HG03442 (cell line): Measurements from ENCODE around the gene KCNQ2.

Experiments
- ATAC-seq: cut with Tn5 transposase; IDR thresholded peaks from one replicate; pipeline ENCODE4 v1.9.1; 2021; ENCODE audit warnings: mild to moderate bottlenecking, moderate library complexity; ENCODE audit not compliant: unreplicated experiment

KCNQ2 gene

GRCh38 chr20:63361519-63362435 is 110.7 kb downstream of the KCNQ2 start:
- ATAC-seq = no peak

DNA sequence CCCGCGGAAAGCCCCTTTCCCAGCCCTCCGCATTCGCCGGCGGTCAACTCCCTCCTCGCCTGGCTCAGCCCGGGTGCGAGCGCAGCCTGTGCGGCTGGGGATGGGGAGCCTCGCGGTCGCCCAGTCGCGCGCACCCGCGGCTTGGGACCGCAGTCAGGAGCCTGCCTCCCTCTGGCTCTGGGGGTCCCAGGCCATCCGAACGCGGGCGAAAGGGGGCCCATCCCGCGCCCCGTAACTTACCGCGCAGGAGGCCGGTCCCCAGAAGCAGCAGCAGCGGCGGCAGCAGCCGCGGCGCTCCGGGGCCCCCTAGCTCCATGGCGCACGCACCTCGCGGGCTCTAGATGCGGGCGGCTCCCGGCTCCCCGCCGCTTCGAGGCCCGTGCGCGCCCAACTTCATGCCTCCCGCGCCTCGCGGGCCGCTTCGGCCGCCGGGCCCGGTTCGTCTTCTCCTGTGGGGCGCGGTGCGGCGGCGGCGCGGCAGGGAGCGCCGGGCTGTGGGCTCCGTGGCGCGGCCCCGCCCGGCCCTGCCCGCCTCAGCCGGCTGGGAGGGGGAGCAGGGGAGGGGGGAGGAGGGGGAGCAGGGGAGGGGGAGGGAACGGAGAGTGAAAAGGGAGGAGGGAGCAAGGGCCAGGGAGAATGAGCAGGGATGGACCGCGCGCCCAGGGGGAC is 111.5 kb downstream of the KCNQ2 start, which contains the start of gene CHRNA4:
Gene CHRNA4 (minus strand): TSS at position 500 of the 669 bp plus-strand sequence. CDS start 184 bp downstream, at position 316.
- ATAC-seq = no peak

GRCh38 chr20:63359937-63360849 is 112.3 kb downstream of the KCNQ2 start:
- no peak for ATAC-seq

DNA sequence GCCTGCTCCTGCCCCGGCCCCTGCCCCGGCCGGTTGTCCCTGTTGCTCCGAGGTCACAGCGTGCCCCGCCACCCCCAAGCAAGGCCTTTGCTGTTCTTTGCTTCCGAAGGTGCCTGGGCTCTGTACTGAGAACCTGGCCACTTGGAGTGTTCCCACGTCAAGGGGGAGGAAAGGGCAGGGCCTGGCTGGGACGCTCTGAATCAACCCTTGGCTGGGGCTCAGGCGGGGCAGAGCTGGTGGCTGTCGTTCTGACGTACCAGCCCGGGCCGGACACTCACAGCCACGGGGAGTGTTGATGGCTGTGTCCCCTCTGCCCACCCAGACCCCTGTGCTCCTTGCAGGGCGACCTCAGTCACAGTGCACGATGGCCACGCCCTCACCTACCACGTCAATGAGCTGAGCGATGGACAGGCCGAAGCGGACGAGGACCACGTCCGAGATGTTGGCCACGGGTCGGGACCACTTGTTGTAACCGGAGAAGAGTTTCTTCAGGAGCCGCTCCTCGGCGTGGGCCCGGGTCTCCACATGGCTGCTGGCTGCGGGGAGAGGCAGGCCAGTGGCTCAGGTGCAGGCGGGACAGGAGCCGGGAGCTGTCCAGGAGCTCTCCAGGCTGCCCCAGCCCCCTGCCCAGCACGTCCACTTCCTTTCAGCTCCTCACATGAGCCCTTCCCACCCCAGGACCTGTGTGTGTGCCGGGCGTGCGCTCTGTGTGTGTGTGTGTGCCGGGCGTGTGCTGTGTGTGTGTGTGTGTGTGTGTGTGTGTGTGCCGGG is 113.1 kb downstream of the KCNQ2 start:
- ATAC-seq = no peak

DNA sequence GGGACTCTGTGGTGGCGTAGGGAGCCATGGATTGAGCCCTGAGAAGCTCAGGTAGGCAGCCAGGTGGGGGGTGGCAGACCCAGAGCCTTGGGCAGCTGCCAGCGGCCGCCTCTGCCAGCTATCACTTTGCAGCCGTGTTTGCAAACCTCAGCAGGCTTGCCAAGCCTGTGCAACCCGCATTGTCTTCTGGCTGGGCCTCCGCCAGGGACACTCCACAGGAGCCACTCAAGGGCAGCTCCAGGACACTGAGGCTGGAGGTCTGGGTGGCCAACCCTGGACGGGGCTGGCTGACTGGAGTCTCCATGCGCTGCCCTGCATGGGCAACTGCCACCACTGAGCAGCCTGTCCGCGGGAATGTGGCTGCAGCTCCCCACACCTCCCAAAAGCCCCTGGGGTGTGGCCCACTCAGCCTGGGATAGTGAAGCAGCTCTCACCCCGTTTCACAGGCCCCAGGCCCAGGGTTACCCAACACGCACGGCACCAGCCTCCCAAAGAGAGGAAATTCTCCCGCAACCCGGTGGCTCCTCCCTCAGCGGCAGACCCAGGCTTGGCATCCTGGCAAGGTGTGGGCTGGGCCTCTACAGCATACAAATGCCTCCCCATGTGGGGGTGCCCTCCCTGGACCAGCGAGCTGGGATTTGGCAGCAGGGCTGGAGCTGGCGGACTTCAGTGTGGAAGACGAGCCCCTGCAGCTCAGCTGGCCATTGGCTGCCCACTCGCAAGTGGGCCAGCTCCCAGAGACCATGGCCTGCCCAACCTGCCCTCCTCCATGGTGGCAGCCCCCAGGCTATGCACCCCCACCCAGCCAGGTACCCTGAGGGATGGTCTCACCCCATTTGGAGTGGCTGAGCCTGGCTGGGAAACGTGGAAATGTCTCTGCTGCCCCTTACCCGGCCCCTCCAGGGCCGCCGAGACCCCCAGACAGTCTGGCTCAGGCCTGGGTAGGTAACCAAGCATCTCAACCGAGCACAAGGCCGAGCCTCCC is 114.2 kb downstream of the KCNQ2 start:
- ATAC-seq = no peak

GRCh38 chr20:63356931-63357879 is 115.2 kb downstream of the KCNQ2 start:
- ATAC-seq = no peak

- ATAC-seq = no peak
These were observed 115.9 kb downstream of the KCNQ2 start for GRCh38 chr20:63356511-63356910.

GRCh38 chr20:63355781-63356295 is 116.6 kb downstream of the KCNQ2 start:
- ATAC-seq = no peak

DNA sequence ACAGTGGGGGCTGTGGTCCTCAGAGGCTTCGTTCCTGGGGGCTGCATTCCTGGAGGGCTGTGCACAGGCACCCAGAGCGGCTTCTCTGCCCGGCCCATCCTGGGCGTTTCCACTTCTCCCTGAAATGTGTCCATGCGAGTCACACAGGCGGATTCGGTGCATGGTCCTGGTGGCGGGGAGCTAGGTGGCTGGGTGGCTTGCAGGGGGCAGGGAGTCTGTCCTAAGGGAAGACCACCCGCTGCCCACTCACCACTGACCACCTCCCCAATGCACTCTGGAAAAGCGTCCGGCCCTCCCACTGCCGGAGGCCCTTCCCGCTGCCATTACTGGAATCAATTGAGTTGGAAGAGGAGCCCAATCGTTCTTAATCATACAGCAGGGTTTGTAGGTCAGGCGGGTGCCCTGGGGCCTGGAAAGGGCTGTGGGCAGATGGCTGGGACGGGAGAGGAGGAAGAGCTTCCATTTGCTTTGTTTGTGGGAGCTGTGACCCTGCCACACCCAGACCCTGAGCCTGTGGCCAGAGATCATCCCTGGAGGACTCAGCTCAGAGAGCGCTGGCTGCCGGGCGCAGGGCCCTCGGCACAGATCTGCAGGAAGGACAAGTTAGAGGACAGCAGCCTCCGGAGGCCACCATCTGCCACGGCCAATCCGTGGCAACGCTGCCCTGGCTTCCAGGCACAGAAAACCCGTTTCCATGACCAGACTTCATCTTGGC is 117.7 kb downstream of the KCNQ2 start:
- ATAC-seq = no peak

GRCh38 chr20:63352811-63353221 is 119.6 kb downstream of the KCNQ2 start:
- no peak for ATAC-seq

DNA sequence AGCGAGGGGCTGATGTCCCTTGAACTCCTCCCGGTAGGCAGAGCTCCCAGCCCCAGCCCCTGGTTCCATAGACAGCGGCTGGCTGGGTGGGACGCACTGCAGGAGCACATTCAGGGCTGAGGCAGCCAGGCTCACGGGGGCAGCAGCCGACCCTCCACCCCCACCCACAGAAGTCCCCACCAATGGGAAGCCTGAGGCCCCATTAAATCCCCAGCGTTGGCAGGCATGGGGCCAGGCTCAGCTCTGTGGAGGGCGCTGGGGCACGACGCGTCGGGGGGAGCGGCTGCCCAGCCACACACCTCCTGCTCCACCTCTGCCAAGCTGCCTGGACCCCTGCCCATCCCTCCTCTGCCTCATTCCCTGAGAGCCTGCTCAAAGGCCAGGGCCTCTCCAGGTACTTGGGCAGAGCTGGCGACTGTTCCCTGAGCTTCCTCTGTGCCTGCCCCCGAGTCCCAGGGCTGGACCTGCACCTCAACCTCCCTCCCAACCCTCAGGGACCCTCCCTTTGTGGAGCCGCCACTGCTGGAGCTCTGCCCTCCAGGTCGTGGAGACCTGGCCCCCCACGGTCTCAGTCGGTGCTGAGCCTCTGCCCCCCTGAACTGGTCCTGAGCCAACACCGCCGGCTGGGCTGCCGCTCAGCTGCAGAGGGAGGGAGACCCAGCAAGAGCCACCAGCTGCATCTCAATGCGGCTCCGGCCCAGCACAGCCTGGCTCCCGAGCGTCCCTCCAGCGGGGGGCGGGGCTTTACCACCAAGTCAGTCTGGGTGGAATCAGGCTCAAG is 120.5 kb downstream of the KCNQ2 start:
- no peak for ATAC-seq

DNA sequence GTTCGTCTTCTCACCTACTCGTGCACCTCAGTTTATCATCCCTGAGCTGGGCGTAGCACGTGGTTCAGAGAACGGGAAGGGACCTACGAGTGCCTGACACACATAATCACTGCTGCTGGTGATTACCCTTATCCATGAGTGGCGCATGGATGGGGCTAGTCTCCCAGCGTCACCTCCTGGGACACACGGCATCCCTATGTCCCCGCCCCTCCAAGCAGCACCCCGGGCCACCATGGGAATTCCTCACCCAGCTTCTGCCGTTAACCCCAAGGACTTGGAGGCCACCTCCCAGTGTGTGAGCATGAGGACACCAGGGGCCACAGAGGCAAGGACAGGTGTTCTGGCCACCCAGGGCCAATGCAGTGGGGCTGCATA is 121.1 kb downstream of the KCNQ2 start:
- no peak for ATAC-seq

DNA sequence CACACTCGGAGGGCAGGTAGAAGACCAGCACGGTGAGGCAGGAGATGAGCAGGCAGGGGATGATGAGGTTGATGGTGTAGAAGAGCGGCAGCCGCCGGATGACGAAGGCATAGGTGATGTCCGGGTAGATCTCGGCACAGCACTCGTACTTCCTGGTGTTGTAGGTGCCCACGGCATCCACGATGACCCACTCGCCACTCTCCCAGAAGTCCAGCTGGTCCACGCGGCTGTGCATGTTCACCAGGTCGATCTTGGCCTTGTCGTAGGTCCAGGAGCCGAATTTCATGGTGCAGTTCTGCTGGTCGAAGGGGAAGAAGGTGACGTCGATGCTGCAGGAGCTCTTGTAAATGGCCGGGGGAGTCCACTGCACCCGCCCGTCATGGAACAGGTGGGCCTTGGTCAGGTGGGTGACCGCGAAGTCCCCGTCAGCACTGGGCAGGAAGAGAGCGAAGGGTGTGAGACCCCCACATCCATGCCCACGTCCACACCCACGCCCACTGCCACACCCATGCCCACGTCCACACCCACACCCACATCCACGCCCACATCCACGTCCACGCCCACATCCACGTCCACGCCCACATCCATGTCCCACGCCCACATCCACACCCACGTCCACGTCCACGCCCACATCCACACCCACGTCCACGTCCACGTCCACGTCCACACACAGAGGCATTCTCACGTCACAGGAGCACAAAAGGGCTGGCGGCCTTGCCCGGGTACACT is 121.7 kb downstream of the KCNQ2 start:
- ATAC-seq = no peak
